ENCODE data around the gene TMEM74B.

The TMEM74B gene

DNA sequence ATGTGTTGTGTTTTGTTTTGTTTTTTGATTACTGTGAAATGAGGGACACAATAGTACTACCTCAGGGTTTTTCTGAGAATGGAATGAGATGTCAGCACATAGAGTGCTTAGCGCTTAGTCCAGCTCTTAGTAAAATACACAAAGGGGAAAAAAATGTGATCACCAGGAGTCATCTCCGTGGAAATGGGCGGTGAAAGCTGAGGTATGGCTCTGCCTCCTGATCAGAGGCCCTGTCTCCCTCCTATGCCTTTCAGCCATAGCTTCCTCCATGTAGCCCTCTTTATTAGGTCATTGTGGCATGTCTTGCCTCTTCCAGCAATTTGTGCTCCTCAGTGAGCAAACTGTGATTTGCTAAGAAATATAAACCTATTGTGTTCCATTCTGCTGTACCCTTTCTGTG, 53.4 kb downstream of the TMEM74B start:
- no peak for DNase-seq

DNA sequence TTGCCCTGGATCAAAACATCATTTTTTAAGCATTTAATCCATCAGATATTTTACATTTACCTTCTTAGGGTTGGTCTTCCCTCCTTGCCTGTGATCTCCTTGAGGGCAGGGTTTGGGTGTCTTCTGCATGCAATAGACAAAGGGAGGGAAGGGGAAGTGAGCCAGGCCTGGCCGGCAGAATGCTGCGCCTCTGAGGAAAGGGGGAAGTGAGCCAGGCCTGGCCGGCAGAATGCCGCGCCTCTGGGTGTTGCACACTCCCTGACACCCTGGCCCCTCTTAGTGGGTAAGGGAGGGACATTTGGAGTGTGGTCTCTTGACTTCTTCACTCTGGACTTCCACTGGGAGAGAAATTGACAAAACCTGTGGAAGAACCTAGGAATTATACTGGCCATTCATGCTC, 53.9 kb downstream of the TMEM74B start:
- no peak for DNase-seq
